Measurements from ENCODE around the gene RNF13. TPM values are rescaled to one million over a fixed set of nuclear protein-coding genes. Genes with fewer than 3 reads are reported as not detected.
A peak's percentile ranks its signal among the peaks of the same experiment; 100 is the strongest.

RNF13 gene
- total RNA-seq, 1 experiment from 2014 or later, result 28.9 TPM

- no peak for TF ChIP-seq TP53 (CRISPR knock-in tag; IDR thresholded peaks at IDR 0.05)
- TF ChIP-seq EMX1 (CRISPR knock-in tag; IDR thresholded peaks at IDR 0.05), result no peak
- no peak for TF ChIP-seq ZSCAN18 (CRISPR knock-in tag; IDR thresholded peaks at IDR 0.05)
- TF ChIP-seq HMGXB4 (CRISPR knock-in tag; IDR thresholded peaks at IDR 0.05), result no peak
- TF ChIP-seq TCF7 (CRISPR knock-in tag; IDR thresholded peaks at IDR 0.05; ENCODE audit: low read depth), result no peak
- TF ChIP-seq ZNF671 (CRISPR knock-in tag; IDR thresholded peaks at IDR 0.05), result peak; percentile 49; the same call in 1 of the 2 replicates
- TF ChIP-seq MAX (CRISPR knock-in tag; IDR thresholded peaks at IDR 0.05), result peak; percentile 39; the same call in 1 of the 2 replicates
- no peak for TF ChIP-seq ZBTB21 (CRISPR knock-in tag; IDR thresholded peaks at IDR 0.05; ENCODE audit: borderline replicate concordance)
- TF ChIP-seq NFE2L1 (CRISPR knock-in tag; IDR thresholded peaks at IDR 0.05), result peak; percentile 98
- no peak for TF ChIP-seq E2F4 (CRISPR knock-in tag; IDR thresholded peaks at IDR 0.05; ENCODE audit: borderline replicate concordance, low read depth)
- no peak for TF ChIP-seq ZNF317 (CRISPR knock-in tag; IDR thresholded peaks at IDR 0.05; ENCODE audit: borderline replicate concordance, low read depth)
- TF ChIP-seq GTF2I (CRISPR knock-in tag; conservative IDR thresholded peaks at IDR 0.05), result no peak
- TF ChIP-seq MLX (CRISPR knock-in tag; IDR thresholded peaks at IDR 0.05), result no peak
- no peak for TF ChIP-seq MYBL2 (CRISPR knock-in tag; IDR thresholded peaks at IDR 0.05)
- no peak for TF ChIP-seq NR3C1 (CRISPR knock-in tag; conservative IDR thresholded peaks at IDR 0.05; ENCODE audit: low read depth)
- TF ChIP-seq CDX4 (CRISPR knock-in tag; IDR thresholded peaks at IDR 0.05; ENCODE audit: borderline replicate concordance), result no peak
- TF ChIP-seq ZNF121 (CRISPR knock-in tag; IDR thresholded peaks at IDR 0.05), result no peak
- TF ChIP-seq SP1 (CRISPR knock-in tag; conservative IDR thresholded peaks at IDR 0.05), result 0 out of 2 replicates have a peak, but pooled peaks have one; percentile 32
- TF ChIP-seq SMAD4 (CRISPR knock-in tag; IDR thresholded peaks at IDR 0.05), result no peak
- TF ChIP-seq ZNF219 (CRISPR knock-in tag; IDR thresholded peaks at IDR 0.05; ENCODE audit: borderline replicate concordance), result no peak
- TF ChIP-seq ATF6 (CRISPR knock-in tag; IDR thresholded peaks at IDR 0.05), result no peak
- peak; percentile 25; the same call in 1 of the 2 replicates for TF ChIP-seq ARID4B (CRISPR knock-in tag; IDR thresholded peaks at IDR 0.05; ENCODE audit: borderline replicate concordance)
- no peak for TF ChIP-seq ZBTB43 (CRISPR knock-in tag; IDR thresholded peaks at IDR 0.05)
- TF ChIP-seq ELF4 (CRISPR knock-in tag; IDR thresholded peaks at IDR 0.05; ENCODE audit: low read depth), result no peak
- TF ChIP-seq RORB (CRISPR knock-in tag; IDR thresholded peaks at IDR 0.05), result no peak
These were observed 156.3 kb downstream of the RNF13 start (continued) for GRCh38 chr3:149969110-149969939.

Data from WTC11 (cell line).